ENCODE results near the gene IQCB1.
"Not testable (repeated sequence)": the region's sequence is repeated elsewhere in the genome, so short reads cannot be mapped to it uniquely, and the experiment has no call there.

Gene IQCB1

GRCh38 chr3:121834671-121835464 is at the start of gene IQCB1, which contains the start of gene EAF2:
Gene IQCB1 (minus strand): TSS chr3:121835060. CDS start chr3:121828960, 6,100 bp downstream.
Gene EAF2 (plus strand): TSS chr3:121835209. CDS start chr3:121835286, 77 bp downstream.
- DNase-seq = peak; percentile 99

- peak; percentile 8 for DNase-seq
Measured at GRCh38 chr3:121883507-121883906, 48.6 kb upstream of the IQCB1 start.

- no peak for DNase-seq
Measured at GRCh38 chr3:121878411-121878810, 43.6 kb upstream of the IQCB1 start.

GRCh38 chr3:121871430-121871829 is 36.6 kb upstream of the IQCB1 start:
- DNase-seq = no peak

GRCh38 chr3:121870717-121871116 is 35.9 kb upstream of the IQCB1 start:
- DNase-seq = no peak

- no peak for DNase-seq
Measured at GRCh38 chr3:121869736-121870135, 34.9 kb upstream of the IQCB1 start.

- no peak for DNase-seq
Measured at GRCh38 chr3:121863801-121864200, 28.9 kb upstream of the IQCB1 start.

- DNase-seq = not testable (repeated sequence)
Measured at GRCh38 chr3:121863247-121863646, 28.4 kb upstream of the IQCB1 start.

- not testable (repeated sequence) for DNase-seq
Measured at GRCh38 chr3:121857778-121858177, 22.9 kb upstream of the IQCB1 start.

GRCh38 chr3:121855555-121855954 is 20.7 kb upstream of the IQCB1 start:
- DNase-seq = peak; percentile 33

- no peak for DNase-seq
Measured at GRCh38 chr3:121852256-121852655, 17.4 kb upstream of the IQCB1 start.

- no peak for DNase-seq
Measured at GRCh38 chr3:121844892-121845291, 10.0 kb upstream of the IQCB1 start.

- no peak for DNase-seq
Measured at GRCh38 chr3:121839962-121840361, 5.1 kb upstream of the IQCB1 start.

- DNase-seq = no peak
Measured at GRCh38 chr3:121836481-121836880, 1.6 kb upstream of the IQCB1 start.

- no peak for DNase-seq
Measured at GRCh38 chr3:121836064-121836463, 1.2 kb upstream of the IQCB1 start.

GRCh38 chr3:121835465-121835801 is 573 bp upstream of the IQCB1 start:
- no peak for DNase-seq

GRCh38 chr3:121834157-121834670 is 646 bp downstream of the IQCB1 start:
- peak; percentile 26 for DNase-seq

GRCh38 chr3:121822973-121823372 is 11.9 kb downstream of the IQCB1 start:
- DNase-seq = no peak

- no peak for DNase-seq
Measured at GRCh38 chr3:121821421-121822199, 13.2 kb downstream of the IQCB1 start.

GRCh38 chr3:121819236-121819635 is 15.6 kb downstream of the IQCB1 start:
- no peak for DNase-seq

GRCh38 chr3:121818578-121818977 is 16.3 kb downstream of the IQCB1 start:
- DNase-seq = no peak

GRCh38 chr3:121817753-121818152 is 17.1 kb downstream of the IQCB1 start:
- DNase-seq = no peak

GRCh38 chr3:121809249-121809648 is 25.6 kb downstream of the IQCB1 start:
- no peak for DNase-seq

- DNase-seq = no peak
Measured at GRCh38 chr3:121803771-121804320, 31.0 kb downstream of the IQCB1 start.
